SK-N-SH (cell line): ENCODE data around the gene MXD3. TPM values are rescaled to one million over a fixed set of nuclear protein-coding genes. Genes with fewer than 3 reads are reported as not detected.

Experiments
- CTCF ChIA-PET: fragments of 300-600, 350-600 bp; formaldehyde crosslinking; extraction: SDS; loops from one replicate; lab custom pipeline; 2021; lab: Yijun Ruan, JAX
- POLR2A ChIA-PET: fragments of 350-600 bp; sonication (Branson Sonifier 250); formaldehyde crosslinking; extraction: SDS; loops from one replicate; lab custom pipeline; 2020; ENCODE audit warnings: antibody characterized with exemption, inconsistent platforms; lab: Yijun Ruan, JAX
- DNase-seq: peaks from one replicate; pipeline ENCODE4 v3.0.0; 2012
- H2AFZ ChIP-seq: fragments of 200-600 bp; sonication (generic); 2 replicates; pipeline ENCODE4 v1.8.1; 2016; ENCODE audit warnings: antibody characterized with exemption, mild to moderate bottlenecking, low read depth
- H3F3A ChIP-seq: fragments of 200-600 bp; sonication (generic); replicated peaks from 2 replicates; pipeline ENCODE3; 2016; ENCODE audit warnings: antibody characterized with exemption, mild to moderate bottlenecking; ENCODE audit not compliant: insufficient read depth
- H3K27ac ChIP-seq, 2 experiments: fragments of 200-500 bp in 1 of 2; fragments of 200-600 bp in 1 of 2; sonication (Bioruptor generic) in 1 of 2; sonication (generic), shearing (Covaris generic) in 1 of 2; 2 replicates each; pipeline versions ENCODE4 v1.5.1 to v1.6.1; 2014 to 2016; ENCODE audit warnings: low read depth in 2 of 2, inconsistent platforms in 1 of 2, low read length in 1 of 2, mild to moderate bottlenecking in 1 of 2, mixed read lengths in 1 of 2
- H3K27me3 ChIP-seq: fragments of 200-600 bp; sonication (generic), shearing (Covaris generic); 2 replicates; pipeline ENCODE4 v1.6.1; 2016; ENCODE audit warnings: mixed run types; ENCODE audit not compliant: insufficient read depth
- H3K36me3 ChIP-seq, 2 experiments: fragments of 200-500 bp in 1 of 2; fragments of 200-600 bp in 1 of 2; sonication (Bioruptor generic) in 1 of 2; sonication (generic) in 1 of 2; replicated peaks in 1 of 2; 2 replicates each; pipeline versions ENCODE3 to v1.5.1; 2014 to 2016; ENCODE audit warnings: low read length in 1 of 2, mild to moderate bottlenecking in 1 of 2; ENCODE audit not compliant: insufficient read depth in 2 of 2, control insufficient read depth in 1 of 2
- H3K4me1 ChIP-seq, 2 experiments: fragments of 200-500 bp in 1 of 2; fragments of 200-600 bp in 1 of 2; sonication (Bioruptor generic) in 1 of 2; sonication (generic), shearing (Covaris generic) in 1 of 2; 2 replicates each; pipeline versions ENCODE4 v1.5.1 to v1.6.1; 2014 to 2016; ENCODE audit warnings: low read depth in 1 of 2, low read length in 1 of 2, mixed run types in 1 of 2; ENCODE audit not compliant: insufficient read depth in 2 of 2, control insufficient read depth in 1 of 2
- H3K4me2 ChIP-seq: fragments of 200-600 bp; sonication (generic), shearing (Covaris generic); 2 replicates; pipeline ENCODE4 v1.6.1; 2017; ENCODE audit warnings: mixed run types
- H3K4me3 ChIP-seq, 2 experiments: fragments of 200-500 bp in 1 of 2; fragments of 200-600 bp in 1 of 2; sonication (Bioruptor generic) in 1 of 2; sonication (generic), shearing (Covaris generic) in 1 of 2; 2 replicates each; pipeline versions ENCODE4 v1.5.1 to v1.8.1; 2014 to 2016; ENCODE audit warnings: low read depth in 2 of 2, inconsistent platforms in 1 of 2, low read length in 1 of 2, mild to moderate bottlenecking in 1 of 2, mixed read lengths in 1 of 2, moderate library complexity in 1 of 2
- H3K79me2 ChIP-seq: fragments of 200-600 bp; sonication (generic); 2 replicates; pipeline ENCODE4 v1.8.1; 2017; ENCODE audit warnings: mild to moderate bottlenecking; ENCODE audit not compliant: insufficient read depth
- H3K9ac ChIP-seq: fragments of 200-600 bp; sonication (generic); 2 replicates; pipeline ENCODE4 v1.6.1; 2017; ENCODE audit warnings: mixed run types
- H3K9me2 ChIP-seq: fragments of 200-600 bp; sonication (generic); 2 replicates; pipeline ENCODE4 v1.6.1; 2017; ENCODE audit warnings: mixed run types
- H3K9me3 ChIP-seq: fragments of 200-600 bp; sonication (generic); 2 replicates; pipeline ENCODE4 v1.6.1; 2017; ENCODE audit warnings: mixed run types, mild to moderate bottlenecking, moderate library complexity
- H4K20me1 ChIP-seq: fragments of 200-600 bp; sonication (generic); 2 replicates; pipeline ENCODE4 v1.6.1; 2017; ENCODE audit warnings: mild to moderate bottlenecking, mixed run types; ENCODE audit not compliant: insufficient read depth
- CHD2 ChIP-seq: fragments of 150-350 bp; IDR thresholded peaks from 2 replicates; pipeline ENCODE4 v1.6.1; 2018; ENCODE audit warnings: low read length; ENCODE audit not compliant: partially characterized antibody
- ELF1 ChIP-seq: IDR thresholded peaks from 2 replicates; pipeline ENCODE4 v1.4.0; 2012
- EZH2phosphoT487 ChIP-seq: fragments of 200-600 bp; sonication (generic); IDR thresholded peaks from 2 replicates; pipeline ENCODE4 v1.6.1; 2017; ENCODE audit warnings: low read depth, mixed run types, mild to moderate bottlenecking, antibody characterized with exemption, moderate library complexity, borderline replicate concordance
- GABPA ChIP-seq: IDR thresholded peaks from 2 replicates; pipeline ENCODE4 v1.4.0; 2012; ENCODE audit warnings: low read depth, mild to moderate bottlenecking
- GATA2 ChIP-seq: sonication (generic); formaldehyde crosslinking; IDR thresholded peaks from 2 replicates; pipeline ENCODE4 v1.5.0; 2020; ENCODE audit warnings: mild to moderate bottlenecking, missing genetic modification reagents
- NRF1 ChIP-seq: IDR thresholded peaks from 2 replicates; pipeline ENCODE4 v1.6.1; 2012; ENCODE audit warnings: low read depth, mild to moderate bottlenecking, low read length
- RAD21 ChIP-seq: IDR thresholded peaks from 2 replicates; pipeline ENCODE4 v1.6.1; 2012; ENCODE audit warnings: mild to moderate bottlenecking, low read length
- REST ChIP-seq: IDR thresholded peaks from 2 replicates; pipeline ENCODE4 v1.6.1; 2012; ENCODE audit warnings: mild to moderate bottlenecking, low read depth, low read length, moderate library complexity
- TAF1 ChIP-seq: IDR thresholded peaks from 2 replicates; pipeline ENCODE4 v1.6.1; 2012; ENCODE audit warnings: low read depth, mild to moderate bottlenecking, low read length, moderate library complexity, borderline replicate concordance
- TEAD4 ChIP-seq: IDR thresholded peaks from 2 replicates; pipeline ENCODE4 v1.4.0; 2012; ENCODE audit warnings: mild to moderate bottlenecking, borderline replicate concordance; ENCODE audit not compliant: insufficient read depth
- USF2 ChIP-seq: fragments of 150-350 bp; IDR thresholded peaks from 2 replicates; pipeline ENCODE4 v1.6.1; 2017; ENCODE audit warnings: antibody characterized with exemption, low read length, low read depth, borderline replicate concordance
- WGBS: methylation state at CpG from one replicate; pipeline ENCODE4 v1.1.6; 2017; ENCODE audit warnings: low lambda C conversion rate; 5-methylcytosine and 5-hydroxymethylcytosine counted together
- polyA plus RNA-seq, 3 experiments: library from polyadenylated mRNA; depleted of rRNA; stranded (reverse); fragments of >200 nt; gene quantifications; 2 replicates each; pipeline ENCODE4 v1.2.3, GENCODE V29; 2012

The MXD3 gene
- polyA plus RNA-seq, 1 of the 3 experiments (the other 2 are of a cell fraction), result 22.6 TPM

GRCh38 chr5:177320879-177321278 lies 9.2 kb upstream of the MXD3 start (continued):
- TF ChIP-seq USF2 (no peak), CHD2 (no peak), GABPA (no peak)

- CTCF ChIA-PET, result interaction anchor here (3.4 to 3.5 kb wide), 2 partner anchors 11 to 15 kb away, joined by 23 to 26 read pairs; no protein-coding TSS in a partner anchor
Observed at GRCh38 chr5:177319913-177320588, 8.4 kb upstream of the MXD3 start.

More at GRCh38 chr5:177319913-177320588, 8.4 kb upstream of the MXD3 start:
- Histone ChIP-seq H3K27ac (no peak overlapping the region), H3K36me3 (peaks cover 0 to 8% of the 10 kb centered on the region in 2 experiments), H3K9me2 (no peaks in the 10 kb centered on the region), H3K79me2 (no peaks in the 10 kb centered on the region), H3K9ac (no peak overlapping the region), H3K9me3 (no peaks in the 10 kb centered on the region), H3K27me3 (no peaks in the 10 kb centered on the region), H3K4me1 (no peaks in the 10 kb centered on the region), H3K4me2 (no peak overlapping the region), H2AFZ (no peak overlapping the region), H3K4me3 (no peak overlapping the region), H4K20me1 (no peaks in the 10 kb centered on the region), H3F3A (peaks cover 5% of the 10 kb centered on the region)
- DNase-seq, result no peak
- TF ChIP-seq TEAD4 (no peak), GATA2 (CRISPR knock-in tag) (no peak), TAF1 (no peak), REST (no peak), EZH2phosphoT487 (no peak), RAD21 (no peak), NRF1 (no peak), ELF1 (no peak), CHD2 (no peak)
- WGBS, result 93% methylated on average over 9 of the region's 14 CpGs
- POLR2A ChIA-PET, result no interaction called here
